HUDEP-2 (cell line): Measurements from ENCODE around the gene ZNF224.
A peak's percentile ranks its signal among the peaks of the same experiment; 100 is the strongest.
"Not testable (repeated sequence)": the region's sequence is repeated elsewhere in the genome, so short reads cannot be mapped to it uniquely, and the experiment has no call there.

Experiments used
- DNase-seq, 76 experiments: peaks; one replicate each; lab custom pipeline; 2025; ENCODE audit not compliant: unreplicated experiment in 76 of 76; lab: John Stamatoyannopoulos, UW

The ZNF224 gene

GRCh38 chr19:44121162-44121561 lies 27.0 kb downstream of the ZNF224 start:
- DNase-seq, result not testable (repeated sequence)

- no peak for DNase-seq
Observed at GRCh38 chr19:44131955-44132354, 37.8 kb downstream of the ZNF224 start.

GRCh38 chr19:44141191-44142058 lies 47.3 kb downstream of the ZNF224 start, which contains the start of gene ZNF234:
TSS of gene ZNF234 (plus strand) at chr19:44141554. CDS start at chr19:44144633, 3,079 bp downstream.
- DNase-seq, result peak in 70 of 76 experiments; percentile 14 to 80 (median 58)

- DNase-seq, result peak in 29 of 76 experiments; percentile 5 to 51 (median 28)
Observed at GRCh38 chr19:44142059-44142433, 47.9 kb downstream of the ZNF224 start.

GRCh38 chr19:44149776-44150175 lies 55.6 kb downstream of the ZNF224 start:
- no peak for DNase-seq

- DNase-seq, result no peak
Observed at GRCh38 chr19:44151491-44151890, 57.3 kb downstream of the ZNF224 start.

- no peak for DNase-seq
Observed at GRCh38 chr19:44156475-44156874, 62.3 kb downstream of the ZNF224 start.
